GM19043 (cell line): ENCODE measurements around the gene TGIF2LX.
"Not testable (repeated sequence)": the region's sequence is repeated elsewhere in the genome, so short reads cannot be mapped to it uniquely, and the experiment has no call there.

Experiments
- ATAC-seq: cut with Tn5 transposase; IDR thresholded peaks from one replicate; pipeline ENCODE4 v1.9.1; 2021; ENCODE audit warnings: low read depth; ENCODE audit not compliant: unreplicated experiment

The TGIF2LX gene

DNA sequence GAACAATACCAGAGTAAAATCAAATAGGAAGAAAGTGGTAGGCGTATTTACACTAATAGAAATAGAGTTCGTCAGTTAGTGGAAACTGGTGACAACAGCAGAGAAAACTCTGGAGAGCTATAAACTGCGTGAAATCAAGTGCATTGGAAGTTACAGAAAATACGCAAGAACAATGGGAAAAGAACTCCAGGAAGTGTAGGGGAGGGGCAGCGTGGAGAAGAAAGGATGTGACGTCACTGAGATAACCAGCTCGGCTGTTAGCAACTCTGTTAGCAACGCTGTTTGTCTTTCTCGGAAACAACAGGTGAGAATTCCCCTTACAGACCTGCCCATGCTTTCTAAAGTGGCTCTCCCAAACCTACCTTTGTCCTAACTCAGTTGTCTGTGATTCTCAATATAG lies at the start of gene TGIF2LX:
TSS of gene TGIF2LX (plus strand) at position 244 of the 400 bp plus-strand sequence. CDS start 178 bp downstream, outside the sequence.
- not testable (repeated sequence) for ATAC-seq

DNA sequence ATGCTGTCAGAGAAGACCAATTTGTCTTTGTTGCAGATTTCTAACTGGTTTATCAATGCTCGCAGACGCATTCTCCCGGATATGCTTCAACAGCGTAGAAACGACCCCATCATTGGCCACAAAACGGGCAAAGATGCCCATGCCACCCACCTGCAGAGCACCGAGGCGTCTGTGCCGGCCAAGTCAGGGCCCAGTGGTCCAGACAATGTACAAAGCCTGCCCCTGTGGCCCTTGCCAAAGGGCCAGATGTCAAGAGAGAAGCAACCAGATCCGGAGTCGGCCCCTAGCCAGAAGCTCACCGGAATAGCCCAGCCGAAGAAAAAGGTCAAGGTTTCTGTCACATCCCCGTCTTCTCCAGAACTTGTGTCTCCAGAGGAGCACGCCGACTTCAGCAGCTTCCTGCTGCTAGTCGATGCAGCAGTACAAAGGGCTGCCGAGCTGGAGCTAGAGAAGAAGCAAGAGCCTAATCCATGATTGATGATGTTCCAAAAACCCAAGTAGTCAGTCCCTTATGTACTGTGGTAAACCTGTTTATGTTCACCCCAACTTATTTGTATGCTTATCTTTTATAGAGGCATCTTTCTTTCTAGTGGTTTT lies 728 bp downstream of the TGIF2LX start:
- ATAC-seq = not testable (repeated sequence)

DNA sequence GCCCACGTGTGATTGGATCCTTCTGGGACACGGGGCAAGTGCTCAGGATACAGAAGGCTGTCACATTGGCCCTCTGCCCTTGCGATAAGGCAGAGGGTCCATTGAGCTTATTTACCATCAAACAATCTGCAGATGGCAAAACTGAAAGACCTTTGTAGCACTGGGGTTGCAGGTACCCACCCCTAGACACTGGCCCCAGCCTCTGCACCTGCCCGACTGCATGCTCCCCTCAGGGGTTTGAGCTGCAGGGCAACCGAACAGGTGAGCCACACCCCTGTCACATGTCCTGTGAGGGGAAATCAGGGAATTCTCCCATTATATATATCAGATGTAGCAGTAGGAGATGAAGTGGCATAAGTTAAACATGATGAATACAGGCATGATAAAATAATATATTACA lies 21.4 kb downstream of the TGIF2LX start:
- not testable (repeated sequence) for ATAC-seq

DNA sequence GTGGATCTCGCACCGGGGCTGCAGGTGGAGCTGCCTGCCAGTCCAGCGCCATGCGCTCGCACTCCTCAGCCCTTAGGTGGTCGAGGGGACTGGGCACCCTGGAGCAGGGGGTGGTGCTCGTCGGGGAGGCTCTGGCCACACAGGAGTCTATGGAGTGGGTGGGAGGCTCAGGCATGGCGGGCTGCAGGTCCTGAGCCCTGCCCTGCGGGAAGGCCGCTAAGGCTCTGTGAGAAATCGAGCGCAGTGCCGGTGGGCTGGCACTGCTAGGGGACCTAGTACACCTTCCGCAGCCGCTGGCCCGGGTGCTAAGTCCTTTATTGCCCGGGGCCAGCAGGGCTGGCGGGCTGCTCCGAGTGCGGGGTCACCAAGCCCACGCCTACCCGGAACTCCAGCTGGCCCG lies 43.9 kb downstream of the TGIF2LX start:
- not testable (repeated sequence) for ATAC-seq
